ENCODE measurements around the gene NUP62.

NUP62 gene

DNA sequence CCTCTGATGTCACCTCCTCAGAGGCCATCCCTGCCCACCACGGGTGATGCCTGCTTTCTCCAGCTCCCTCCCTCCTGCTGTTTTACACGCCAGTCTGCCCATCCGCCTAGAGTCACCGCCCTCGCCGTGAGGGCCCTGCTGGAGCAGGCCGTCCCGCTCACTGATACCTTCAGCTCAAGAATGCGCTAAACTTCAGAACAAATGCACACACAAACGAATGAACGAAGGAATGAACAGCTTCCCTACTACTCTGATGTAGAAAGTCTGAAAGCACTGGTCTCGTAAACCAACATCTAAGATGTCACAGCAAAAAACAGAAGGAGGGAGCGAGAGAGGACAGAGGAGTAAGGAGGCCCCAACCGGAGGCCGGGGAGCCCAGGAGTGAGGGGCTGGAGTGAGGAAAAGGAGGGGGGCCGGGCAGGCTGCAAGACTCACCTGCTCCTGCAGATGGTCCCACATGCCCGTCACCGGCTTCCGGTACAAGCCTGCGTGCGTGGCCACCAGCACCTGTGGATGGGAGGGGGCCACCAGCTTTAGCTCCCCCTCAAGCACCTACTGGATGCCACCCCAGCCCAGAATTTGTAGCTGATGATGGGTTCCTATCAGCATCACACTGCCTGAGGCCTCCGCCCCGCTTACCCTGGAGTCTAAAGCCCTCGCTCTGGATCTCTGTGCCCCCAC lies 65.9 kb downstream of the NUP62 start:
- no peak for DNase-seq (ENCODE audit: low read depth)
- H3K4me3 ChIP-seq (replicated peaks; ENCODE audit: low read depth, low read length): no peak overlapping the region
- TF ChIP-seq CTCF (IDR thresholded peaks at IDR 0.05; ENCODE audit: low read length, missing control alignments): no peak

GRCh38 chr19:49862391-49863253 lies 66.7 kb downstream of the NUP62 start:
- no peak overlapping the region for H3K4me3 ChIP-seq (replicated peaks; ENCODE audit: low read depth, low read length)
- no peak for TF ChIP-seq CTCF (IDR thresholded peaks at IDR 0.05; ENCODE audit: low read length, missing control alignments)
- DNase-seq (ENCODE audit: low read depth): no peak

GRCh38 chr19:49861541-49862378 lies 67.5 kb downstream of the NUP62 start:
- no peak for TF ChIP-seq CTCF (IDR thresholded peaks at IDR 0.05; ENCODE audit: low read length, missing control alignments)
- H3K4me3 ChIP-seq (replicated peaks; ENCODE audit: low read depth, low read length): no peak overlapping the region
- no peak for DNase-seq (ENCODE audit: low read depth)

DNA sequence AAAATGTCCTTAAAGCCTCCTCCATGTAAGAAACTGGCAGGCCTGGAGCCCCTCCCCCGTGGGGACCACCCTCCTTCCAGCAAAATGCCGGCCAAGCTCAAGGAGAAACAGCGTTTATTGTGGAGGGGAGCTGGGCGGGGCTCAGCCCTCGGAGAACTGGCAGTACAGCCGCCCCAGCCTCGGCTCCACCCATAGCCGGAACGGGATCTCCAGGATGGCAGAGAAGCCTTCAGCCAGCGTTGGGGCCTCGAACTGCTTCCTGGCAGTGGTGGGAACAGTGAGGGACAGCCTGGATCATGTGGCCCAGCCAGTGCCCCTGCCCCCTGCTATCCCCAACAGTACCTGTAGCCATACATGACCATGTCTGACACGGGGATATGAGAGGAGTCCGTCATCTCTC lies 68.2 kb downstream of the NUP62 start:
- no peak overlapping the region for H3K4me3 ChIP-seq (replicated peaks; ENCODE audit: low read depth, low read length)
- no peak for DNase-seq (ENCODE audit: low read depth)
- TF ChIP-seq CTCF (IDR thresholded peaks at IDR 0.05; ENCODE audit: low read length, missing control alignments): no peak

GRCh38 chr19:49860336-49861102 lies 68.8 kb downstream of the NUP62 start:
- DNase-seq (ENCODE audit: low read depth): no peak
- no peak overlapping the region for H3K4me3 ChIP-seq (replicated peaks; ENCODE audit: low read depth, low read length)
- no peak for TF ChIP-seq CTCF (IDR thresholded peaks at IDR 0.05; ENCODE audit: low read length, missing control alignments)

- no peak overlapping the region for H3K4me3 ChIP-seq (replicated peaks; ENCODE audit: low read depth, low read length)
- TF ChIP-seq CTCF (IDR thresholded peaks at IDR 0.05; ENCODE audit: low read length, missing control alignments): no peak
- no peak for DNase-seq (ENCODE audit: low read depth)
Observed at GRCh38 chr19:49859682-49860335, 69.5 kb downstream of the NUP62 start.

Data from fibroblast of pulmonary artery (primary cell).